ENCODE data around the gene SEMA3D. TPM values are rescaled to one million over a fixed set of nuclear protein-coding genes. Genes with fewer than 3 reads are reported as not detected.
A peak's percentile ranks its signal among the peaks of the same experiment; 100 is the strongest.

SEMA3D gene
- total and polyA plus RNA-seq, 2 experiments from 2014 or later: 1.5 to 7.2 TPM

DNA sequence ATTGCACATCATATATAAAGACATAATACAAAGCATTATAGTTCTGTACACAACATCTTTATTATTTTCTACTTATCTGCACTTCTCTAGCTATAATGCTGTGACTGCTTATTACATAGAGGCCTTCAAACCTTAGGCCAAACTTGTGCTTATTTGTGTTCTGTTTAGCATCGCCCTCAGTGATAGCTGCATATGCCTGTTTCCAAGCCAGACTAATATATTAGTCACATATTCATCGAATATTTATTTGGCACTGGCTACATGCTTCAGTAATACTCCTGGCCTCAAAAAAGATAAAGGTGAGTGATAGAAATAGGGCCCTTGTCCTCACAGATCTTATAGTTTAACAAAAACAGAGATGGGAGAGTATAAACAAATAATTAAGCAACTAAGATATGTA, 30.2 kb upstream of the SEMA3D start:
- H3K79me2 ChIP-seq (replicated peaks; ENCODE audit: insufficient read depth): no peaks in the 10 kb centered on the region
- no peaks in the 10 kb centered on the region for H3K27me3 ChIP-seq (ENCODE audit: insufficient read depth)
- H4K20me1 ChIP-seq (replicated peaks; ENCODE audit: insufficient read depth): no peaks in the 10 kb centered on the region
- ATAC-seq (no peak), DNase-seq (ENCODE audit: low spot score) (no peak)
- no peak overlapping the region for H3K4me3 ChIP-seq
- H2AFZ ChIP-seq: 0 out of 2 replicates have a peak overlapping the region, but pooled peaks have one; percentile 13
- no peak overlapping the region for H3K4me3 Mint-ChIP-seq
- no peaks in the 10 kb centered on the region for H3F3A ChIP-seq (replicated peaks; ENCODE audit: low read depth)
- H3K36me3 Mint-ChIP-seq (ENCODE audit: low read depth): no peaks in the 10 kb centered on the region
- H3K27ac Mint-ChIP-seq: no peak overlapping the region
- H3K36me3 ChIP-seq (ENCODE audit: insufficient read depth): no peaks in the 10 kb centered on the region
- no peaks in the 10 kb centered on the region for H3K27me3 Mint-ChIP-seq (ENCODE audit: insufficient read depth, low read depth, poor library complexity)
- H3K27ac ChIP-seq (ENCODE audit: low read depth): no peak overlapping the region
- TF ChIP-seq EZH2phosphoT487 (IDR thresholded peaks at IDR 0.05; ENCODE audit: unreplicated experiment): no peak
- TF ChIP-seq ZNF462 (CRISPR knock-in tag; IDR thresholded peaks at IDR 0.05): no peak
- TF ChIP-seq, protein P1, sequence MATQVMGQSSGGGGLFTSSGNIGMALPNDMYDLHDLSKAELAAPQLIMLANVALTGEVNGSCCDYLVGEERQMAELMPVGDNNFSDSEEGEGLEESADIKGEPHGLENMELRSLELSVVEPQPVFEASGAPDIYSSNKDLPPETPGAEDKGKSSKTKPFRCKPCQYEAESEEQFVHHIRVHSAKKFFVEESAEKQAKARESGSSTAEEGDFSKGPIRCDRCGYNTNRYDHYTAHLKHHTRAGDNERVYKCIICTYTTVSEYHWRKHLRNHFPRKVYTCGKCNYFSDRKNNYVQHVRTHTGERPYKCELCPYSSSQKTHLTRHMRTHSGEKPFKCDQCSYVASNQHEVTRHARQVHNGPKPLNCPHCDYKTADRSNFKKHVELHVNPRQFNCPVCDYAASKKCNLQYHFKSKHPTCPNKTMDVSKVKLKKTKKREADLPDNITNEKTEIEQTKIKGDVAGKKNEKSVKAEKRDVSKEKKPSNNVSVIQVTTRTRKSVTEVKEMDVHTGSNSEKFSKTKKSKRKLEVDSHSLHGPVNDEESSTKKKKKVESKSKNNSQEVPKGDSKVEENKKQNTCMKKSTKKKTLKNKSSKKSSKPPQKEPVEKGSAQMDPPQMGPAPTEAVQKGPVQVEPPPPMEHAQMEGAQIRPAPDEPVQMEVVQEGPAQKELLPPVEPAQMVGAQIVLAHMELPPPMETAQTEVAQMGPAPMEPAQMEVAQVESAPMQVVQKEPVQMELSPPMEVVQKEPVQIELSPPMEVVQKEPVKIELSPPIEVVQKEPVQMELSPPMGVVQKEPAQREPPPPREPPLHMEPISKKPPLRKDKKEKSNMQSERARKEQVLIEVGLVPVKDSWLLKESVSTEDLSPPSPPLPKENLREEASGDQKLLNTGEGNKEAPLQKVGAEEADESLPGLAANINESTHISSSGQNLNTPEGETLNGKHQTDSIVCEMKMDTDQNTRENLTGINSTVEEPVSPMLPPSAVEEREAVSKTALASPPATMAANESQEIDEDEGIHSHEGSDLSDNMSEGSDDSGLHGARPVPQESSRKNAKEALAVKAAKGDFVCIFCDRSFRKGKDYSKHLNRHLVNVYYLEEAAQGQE (IDR thresholded peaks at IDR 0.05; ENCODE audit: unreplicated experiment): no peak
- no peak for TF ChIP-seq POLR2AphosphoS5 (IDR thresholded peaks at IDR 0.05; ENCODE audit: low read depth)
- no peak overlapping the region for H3K4me2 ChIP-seq
- H3K4me1 ChIP-seq (ENCODE audit: insufficient read depth): no peaks in the 10 kb centered on the region; the same call in 1 of the 2 replicates
- no peaks in the 10 kb centered on the region for H3K9me3 Mint-ChIP-seq
- H3K9me2 ChIP-seq (ENCODE audit: insufficient read depth): no peaks in the 10 kb centered on the region
- H3K4me1 Mint-ChIP-seq: no peaks in the 10 kb centered on the region

Measured in GM23338 (cell line).